Spleen (tissue), 11 donors: ENCODE measurements around the gene FOXP1. TPM values are rescaled to one million over a fixed set of nuclear protein-coding genes. Genes with fewer than 3 reads are reported as not detected.

Experiments
- DNase-seq: peaks from one replicate; pipeline ENCODE4 v3.0.0-alpha.2; 2020
- H3K27ac ChIP-seq, 8 donors: fragments of 200-600 bp; sonication (generic) in 7 of 8; 1 replicate in 4 of 8; 2 replicates in 4 of 8; pipeline versions ENCODE4 v1.5.0 to v1.8.0; 2016 to 2021; ENCODE audit warnings: inconsistent platforms in 4 of 8, mild to moderate bottlenecking in 4 of 8, moderate library complexity in 1 of 8
- H3K27me3 ChIP-seq, 7 donors: fragments of 200-600 bp; sonication (generic) in 6 of 7; replicated peaks in 1 of 7; 1 replicate in 4 of 7; 2 replicates in 3 of 7; pipeline versions ENCODE4 v1.5.0 to v1.8.0; 2016 to 2021; ENCODE audit warnings: inconsistent platforms in 3 of 7, mild to moderate bottlenecking in 1 of 7
- H3K36me3 ChIP-seq, 6 donors: fragments of 200-600 bp; sonication (generic) in 5 of 6; 1 replicate in 4 of 6; 2 replicates in 2 of 6; pipeline versions ENCODE4 v1.5.0 to v1.8.0; 2016 to 2021; ENCODE audit warnings: inconsistent platforms in 2 of 6
- H3K4me1 ChIP-seq, 6 donors: fragments of 200-600 bp; sonication (generic) in 5 of 6; 1 replicate in 3 of 6; 2 replicates in 3 of 6; pipeline versions ENCODE4 v1.5.0 to v1.8.0; 2016 to 2021; ENCODE audit warnings: inconsistent platforms in 3 of 6
- H3K4me3 ChIP-seq, 8 donors: fragments of 200-600 bp; sonication (generic) in 7 of 8; 1 replicate in 4 of 8; 2 replicates in 4 of 8; pipeline versions ENCODE4 v1.5.0 to v1.8.0; 2016 to 2021; ENCODE audit warnings: inconsistent platforms in 4 of 8, mild to moderate bottlenecking in 4 of 8, moderate library complexity in 2 of 8
- H3K9me3 ChIP-seq, 8 donors: fragments of 200-600 bp; sonication (generic) in 7 of 8; 1 replicate in 4 of 8; 2 replicates in 4 of 8; pipeline versions ENCODE4 v1.5.0 to v1.8.0; 2016 to 2021; ENCODE audit warnings: inconsistent platforms in 4 of 8
- POLR2A ChIP-seq, 3 donors: fragments of 450-650 bp; IDR thresholded peaks; one replicate each; pipeline ENCODE4 v1.5.1; 2017; ENCODE audit warnings: antibody characterized with exemption in 3 of 3, mild to moderate bottlenecking in 1 of 3
- POLR2AphosphoS5 ChIP-seq, 3 donors: sonication (generic); formaldehyde crosslinking; IDR thresholded peaks; one replicate each; pipeline ENCODE4 v1.5.1; 2017; ENCODE audit warnings: antibody characterized with exemption in 3 of 3
- WGBS, 5 donors: extraction: QIAGEN DNeasy Blood & Tissue Kit in 3 of 5; methylation state at CpG; one replicate each; pipeline versions ENCODE4 v1.1.5 to v1.1.7; 2013 to 2018; 5-methylcytosine and 5-hydroxymethylcytosine counted together
- intact Hi-C: fragments of 100-400 bp; cut with DNase I; formaldehyde crosslinking; loops from one replicate; pipeline ENCODE4 v1.15.0; 2023; ENCODE audit warnings: low total_unique reads
- polyA plus RNA-seq, 3 donors: library from polyadenylated mRNA; stranded (reverse); fragments of 200-250 nt; gene quantifications; one replicate each; pipeline ENCODE4 v1.2.1, GENCODE V29; 2013
- total RNA-seq, 7 donors: library from RNA; depleted of rRNA in 3 of 7; stranded (reverse); fragments of >200 nt in 3 of 7; fragmentation: NEBNext Ultra II Directional in 4 of 7; extraction: Animal tissue kit (Norgen Biotek cat#: 25700) in 4 of 7; gene quantifications; one replicate each; pipeline versions ENCODE4 v1.1.0 to v1.2.1, GENCODE V29; 2016 to 2021
- TF ChIP-seq, protein P1 (sequence below), 11 experiments: fragments of 200-600 bp in 7 of 11; fragments of 450-650 bp in 4 of 11; sonication (generic) in 4 of 11; IDR thresholded peaks in 8 of 11; conservative IDR thresholded peaks in 3 of 11; 1 replicate in 7 of 11; 2 replicates in 4 of 11; pipeline versions ENCODE4 v1.4.0 to v1.8.0; 2016 to 2021; ENCODE audit warnings: antibody characterized with exemption in 11 of 11, inconsistent platforms in 4 of 11, mild to moderate bottlenecking in 1 of 11
- donor health status: healthy with polysubstance abuse.
- donor health status: DM: no; HTN: no; CAD: no; lungs with moderate emphysema.
- donor health status: DM: no; HTN: no; CAD: no.
- donor health status: Bipolar disorder and iron deficiency.
- donor health status: healthy.
- donor health status: DM: no; HTN: no; CAD: no.
- donor health status: DM: yes; HTN: yes; CAD: no.

FOXP1 gene
- total and polyA plus RNA-seq, 10 donors, result 11.1 to 202 (median 153) TPM

DNA sequence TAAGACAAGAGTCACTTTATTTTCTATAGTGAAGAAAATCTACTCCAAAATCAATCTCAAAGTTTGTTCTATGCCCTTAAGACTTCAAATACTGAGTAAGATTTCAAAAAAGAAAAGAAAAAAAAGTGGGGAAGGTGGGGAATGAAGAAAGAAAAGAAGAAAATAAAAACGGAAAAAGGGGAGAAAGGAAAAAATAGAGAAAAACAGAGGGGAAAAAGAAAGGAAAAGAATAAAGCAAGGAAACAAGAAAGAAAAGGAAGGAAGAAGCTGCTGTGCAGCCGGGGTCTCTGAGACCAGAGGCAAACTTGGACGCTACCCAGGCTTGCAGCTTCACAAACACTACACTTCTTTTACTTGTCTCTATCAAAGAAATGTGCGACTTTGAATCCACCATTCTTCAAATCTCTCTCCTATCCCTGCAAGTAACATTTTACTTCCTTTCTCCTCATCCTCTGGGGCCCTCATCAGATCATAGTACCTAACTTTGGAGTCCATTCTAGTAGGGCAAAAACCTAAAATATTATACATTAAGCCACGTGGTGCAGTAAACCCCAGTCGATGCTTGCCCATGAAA, 279.8 kb downstream of the FOXP1 start:
- TF ChIP-seq, protein P1, sequence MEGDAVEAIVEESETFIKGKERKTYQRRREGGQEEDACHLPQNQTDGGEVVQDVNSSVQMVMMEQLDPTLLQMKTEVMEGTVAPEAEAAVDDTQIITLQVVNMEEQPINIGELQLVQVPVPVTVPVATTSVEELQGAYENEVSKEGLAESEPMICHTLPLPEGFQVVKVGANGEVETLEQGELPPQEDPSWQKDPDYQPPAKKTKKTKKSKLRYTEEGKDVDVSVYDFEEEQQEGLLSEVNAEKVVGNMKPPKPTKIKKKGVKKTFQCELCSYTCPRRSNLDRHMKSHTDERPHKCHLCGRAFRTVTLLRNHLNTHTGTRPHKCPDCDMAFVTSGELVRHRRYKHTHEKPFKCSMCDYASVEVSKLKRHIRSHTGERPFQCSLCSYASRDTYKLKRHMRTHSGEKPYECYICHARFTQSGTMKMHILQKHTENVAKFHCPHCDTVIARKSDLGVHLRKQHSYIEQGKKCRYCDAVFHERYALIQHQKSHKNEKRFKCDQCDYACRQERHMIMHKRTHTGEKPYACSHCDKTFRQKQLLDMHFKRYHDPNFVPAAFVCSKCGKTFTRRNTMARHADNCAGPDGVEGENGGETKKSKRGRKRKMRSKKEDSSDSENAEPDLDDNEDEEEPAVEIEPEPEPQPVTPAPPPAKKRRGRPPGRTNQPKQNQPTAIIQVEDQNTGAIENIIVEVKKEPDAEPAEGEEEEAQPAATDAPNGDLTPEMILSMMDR (IDR thresholded peaks at IDR 0.05 in 8 of 11, conservative IDR thresholded peaks at IDR 0.05 in 3 of 11), result no peak
- TF ChIP-seq POLR2A (IDR thresholded peaks at IDR 0.05) (no peak), POLR2AphosphoS5 (IDR thresholded peaks at IDR 0.05) (no peak)
- DNase-seq, result no peak
- peak overlapping the region in 5 of 8 donors; percentile 38 to 82 (median 78) for H3K27ac ChIP-seq

DNA sequence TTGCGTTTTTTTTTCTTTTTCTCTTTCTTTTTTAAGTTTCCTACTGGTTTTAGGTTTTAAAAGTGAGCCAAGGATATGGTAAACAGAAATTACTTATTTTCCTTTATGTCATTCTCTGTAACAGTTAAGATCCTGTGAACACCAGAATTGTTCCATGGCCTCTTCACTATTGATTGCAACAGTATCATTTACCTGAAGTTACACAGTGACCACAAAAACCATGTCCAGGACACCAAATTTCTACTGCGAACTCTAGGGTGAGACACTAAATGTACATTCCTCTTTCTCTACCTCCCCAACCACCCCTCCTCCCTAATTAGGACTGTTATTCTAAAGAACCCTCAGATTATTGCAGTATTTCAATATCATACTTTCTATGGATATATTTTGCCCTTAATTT, 280.9 kb downstream of the FOXP1 start:
- peaks cover 0 to 13% (median 0%) of the 10 kb centered on the region in 6 donors for H3K36me3 ChIP-seq
- peak overlapping the region in 2 of 8 donors; percentile 78 to 82 for H3K27ac ChIP-seq
- H3K4me3 ChIP-seq, result no peak overlapping the region
- TF ChIP-seq POLR2A (IDR thresholded peaks at IDR 0.05), result no peak
- TF ChIP-seq POLR2AphosphoS5 (IDR thresholded peaks at IDR 0.05), result no peak
- TF ChIP-seq, protein P1 (IDR thresholded peaks at IDR 0.05 in 8 of 11, conservative IDR thresholded peaks at IDR 0.05 in 3 of 11), result no peak
- 61 to 76% (median 71%) methylated on average over 2 of the region's 2 CpGs for WGBS, 5 donors
- H3K9me3 ChIP-seq, result no peaks in the 10 kb centered on the region
- H3K27me3 ChIP-seq, result no peaks in the 10 kb centered on the region
- intact Hi-C loops, result loop anchor here (10.0 kb wide), 1 partner anchor 282 kb away; the partner anchor contains the start of gene FOXP1
- no peak for DNase-seq
- H3K4me1 ChIP-seq, result peaks cover 9 to 80% (median 40%) of the 10 kb centered on the region in 6 donors

More for the DNA sequence above, 279.8 kb downstream of the FOXP1 start:
- Histone ChIP-seq H3K4me3 (peak overlapping the region in 3 of 8 donors; percentile 32 to 62 (median 38)), H3K9me3 (no peaks in the 10 kb centered on the region), H3K27me3 (no peaks in the 10 kb centered on the region), H3K36me3 (peaks cover 0 to 7% (median 0%) of the 10 kb centered on the region in 6 donors), H3K4me1 (peaks cover 9 to 86% (median 40%) of the 10 kb centered on the region in 6 donors)
- intact Hi-C loops, result loop anchor here (10.0 kb wide), 1 partner anchor 281 kb away; the partner anchor contains the start of gene FOXP1
- WGBS, 5 donors, result 22 to 57% (median 28%) methylated on average over 6 of the region's 6 CpGs

DNA sequence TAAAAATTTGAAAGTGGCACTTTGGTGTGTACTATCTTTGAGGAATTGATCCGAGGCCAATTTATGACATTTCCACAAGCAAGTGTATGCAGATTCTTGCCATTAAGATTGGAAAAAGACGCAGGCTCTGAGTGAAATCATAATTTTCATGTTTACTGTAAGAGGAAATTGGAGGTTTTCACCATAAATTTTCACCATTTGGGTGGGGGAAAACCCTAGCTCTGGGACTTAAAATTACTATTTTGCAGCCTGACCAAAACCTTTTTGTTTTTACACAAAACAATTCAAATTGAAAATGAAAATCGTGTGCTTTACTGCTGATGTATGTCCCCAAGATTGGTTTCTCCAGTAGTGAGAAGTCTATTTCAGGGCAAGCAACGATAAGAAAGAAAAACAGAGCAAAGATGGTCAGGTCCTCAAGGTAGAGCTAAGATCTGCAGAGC, 282.6 kb downstream of the FOXP1 start:
- Histone ChIP-seq H3K9me3 (no peaks in the 10 kb centered on the region), H3K4me3 (no peak overlapping the region), H3K4me1 (peaks cover 9 to 64% (median 38%) of the 10 kb centered on the region in 6 donors), H3K27ac (peak overlapping the region in 1 of 8 donors; percentile 13), H3K36me3 (peaks cover 0 to 16% (median 0%) of the 10 kb centered on the region in 6 donors), H3K27me3 (no peaks in the 10 kb centered on the region)
- TF ChIP-seq, protein P1 (IDR thresholded peaks at IDR 0.05 in 8 of 11, conservative IDR thresholded peaks at IDR 0.05 in 3 of 11), result no peak
- TF ChIP-seq POLR2AphosphoS5 (IDR thresholded peaks at IDR 0.05) (no peak), POLR2A (IDR thresholded peaks at IDR 0.05) (no peak)
- intact Hi-C loops, result loop anchor here (10.0 kb wide), 1 partner anchor 284 kb away; the partner anchor contains the start of gene FOXP1
- 43 to 58% (median 52%) methylated on average over 4 of the region's 4 CpGs for WGBS, 5 donors
- DNase-seq, result no peak

DNA sequence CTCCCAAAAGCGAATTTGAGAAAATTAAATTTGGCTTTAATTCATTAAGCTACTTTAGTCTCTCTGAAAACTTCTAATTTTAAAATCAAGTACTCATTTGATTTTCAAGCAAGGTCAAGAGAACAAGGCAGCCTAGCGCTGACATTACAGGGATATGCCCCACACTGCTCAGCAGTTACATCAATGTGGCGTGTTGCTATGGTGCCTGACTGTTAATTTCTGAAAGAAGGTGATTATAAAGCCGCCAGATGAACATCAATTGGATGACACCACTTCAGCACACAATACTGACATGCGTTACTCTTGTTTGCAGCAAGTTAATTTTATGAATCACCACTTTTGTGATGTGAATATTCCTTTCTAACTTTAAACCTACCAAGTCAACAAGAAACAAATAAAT, 284.4 kb downstream of the FOXP1 start:
- TF ChIP-seq POLR2AphosphoS5 (IDR thresholded peaks at IDR 0.05) (no peak), POLR2A (IDR thresholded peaks at IDR 0.05) (no peak)
- TF ChIP-seq, protein P1 (IDR thresholded peaks at IDR 0.05 in 8 of 11, conservative IDR thresholded peaks at IDR 0.05 in 3 of 11), result no peak
- DNase-seq, result no peak
- Histone ChIP-seq H3K27me3 (no peaks in the 10 kb centered on the region), H3K9me3 (no peaks in the 10 kb centered on the region), H3K27ac (no peak overlapping the region), H3K4me1 (peaks cover 0 to 46% (median 27%) of the 10 kb centered on the region in 6 donors), H3K36me3 (peaks cover 0 to 20% (median 0%) of the 10 kb centered on the region in 6 donors), H3K4me3 (no peak overlapping the region)
- intact Hi-C loops, result no loop called here
- WGBS, 5 donors, result 93 to 97% (median 95%) methylated on average over 5 of the region's 5 CpGs
